Neural progenitor cell (in vitro differentiated cells): ENCODE data around the gene GPX3.

Source experiments
- EZH2 ChIP-seq: fragments of 200-600 bp; sonication (generic); IDR thresholded peaks from 2 replicates; pipeline ENCODE4 v1.6.1; 2017; ENCODE audit warnings: antibody characterized with exemption, mild to moderate bottlenecking, moderate library complexity
- EZH2phosphoT487 ChIP-seq: fragments of 200-600 bp; sonication (generic); IDR thresholded peaks from 2 replicates; pipeline ENCODE4 v1.6.1; 2017; ENCODE audit warnings: antibody characterized with exemption
- TF ChIP-seq, protein P1 (sequence below): fragments of 200-600 bp; sonication (generic); IDR thresholded peaks from 2 replicates; pipeline ENCODE4 v1.5.1; 2017; ENCODE audit warnings: antibody characterized with exemption, mild to moderate bottlenecking

DNA sequence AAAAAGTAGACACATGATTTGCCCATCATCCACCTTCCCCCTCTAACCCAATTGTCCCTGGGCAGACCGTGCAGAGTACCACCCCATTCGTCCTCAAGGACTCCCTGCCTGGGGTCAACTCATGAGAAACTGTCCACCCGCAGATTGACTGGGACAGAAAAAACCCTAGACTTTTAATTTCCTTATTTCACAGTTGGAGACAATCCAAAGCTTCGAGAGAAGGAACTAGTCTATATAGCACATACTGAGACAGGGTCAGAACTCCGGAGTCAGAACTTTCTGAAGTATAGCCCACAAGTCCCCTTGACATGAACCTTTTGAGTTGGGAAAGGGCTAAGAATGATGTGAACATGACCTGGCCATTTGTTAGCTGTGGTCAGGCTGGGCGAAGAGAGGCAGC is 7.5 kb upstream of the GPX3 start:
- TF ChIP-seq, protein P1, sequence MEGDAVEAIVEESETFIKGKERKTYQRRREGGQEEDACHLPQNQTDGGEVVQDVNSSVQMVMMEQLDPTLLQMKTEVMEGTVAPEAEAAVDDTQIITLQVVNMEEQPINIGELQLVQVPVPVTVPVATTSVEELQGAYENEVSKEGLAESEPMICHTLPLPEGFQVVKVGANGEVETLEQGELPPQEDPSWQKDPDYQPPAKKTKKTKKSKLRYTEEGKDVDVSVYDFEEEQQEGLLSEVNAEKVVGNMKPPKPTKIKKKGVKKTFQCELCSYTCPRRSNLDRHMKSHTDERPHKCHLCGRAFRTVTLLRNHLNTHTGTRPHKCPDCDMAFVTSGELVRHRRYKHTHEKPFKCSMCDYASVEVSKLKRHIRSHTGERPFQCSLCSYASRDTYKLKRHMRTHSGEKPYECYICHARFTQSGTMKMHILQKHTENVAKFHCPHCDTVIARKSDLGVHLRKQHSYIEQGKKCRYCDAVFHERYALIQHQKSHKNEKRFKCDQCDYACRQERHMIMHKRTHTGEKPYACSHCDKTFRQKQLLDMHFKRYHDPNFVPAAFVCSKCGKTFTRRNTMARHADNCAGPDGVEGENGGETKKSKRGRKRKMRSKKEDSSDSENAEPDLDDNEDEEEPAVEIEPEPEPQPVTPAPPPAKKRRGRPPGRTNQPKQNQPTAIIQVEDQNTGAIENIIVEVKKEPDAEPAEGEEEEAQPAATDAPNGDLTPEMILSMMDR: no peak
- TF ChIP-seq EZH2 (no peak), EZH2phosphoT487 (no peak)
